Measurements from ENCODE around the gene CDH4. TPM values are rescaled to one million over a fixed set of nuclear protein-coding genes. Genes with fewer than 3 reads are reported as not detected.

CDH4 gene
- total RNA-seq, 1 donor from 2014 or later: under 0.01 TPM

DNA sequence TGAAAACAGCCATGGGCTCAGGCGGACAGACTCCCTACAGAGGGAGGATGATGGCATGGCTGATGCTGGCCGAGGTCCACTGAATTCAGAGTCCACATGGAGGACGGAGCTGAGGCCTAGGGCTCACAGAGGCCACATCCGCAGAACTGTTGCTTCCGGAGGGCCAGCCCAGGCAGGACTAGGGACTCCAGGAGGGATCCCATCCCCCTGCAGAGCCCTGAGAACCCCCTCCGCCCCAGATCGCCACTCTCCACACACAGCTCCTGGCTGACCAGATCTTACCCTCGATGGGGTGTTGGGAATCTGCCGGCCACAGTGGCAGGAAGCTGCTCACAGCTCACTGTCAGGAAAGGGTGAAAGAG lies 414.4 kb downstream of the CDH4 start:
- no peak for DNase-seq (ENCODE audit: low read depth in 2 of 2)

DNA sequence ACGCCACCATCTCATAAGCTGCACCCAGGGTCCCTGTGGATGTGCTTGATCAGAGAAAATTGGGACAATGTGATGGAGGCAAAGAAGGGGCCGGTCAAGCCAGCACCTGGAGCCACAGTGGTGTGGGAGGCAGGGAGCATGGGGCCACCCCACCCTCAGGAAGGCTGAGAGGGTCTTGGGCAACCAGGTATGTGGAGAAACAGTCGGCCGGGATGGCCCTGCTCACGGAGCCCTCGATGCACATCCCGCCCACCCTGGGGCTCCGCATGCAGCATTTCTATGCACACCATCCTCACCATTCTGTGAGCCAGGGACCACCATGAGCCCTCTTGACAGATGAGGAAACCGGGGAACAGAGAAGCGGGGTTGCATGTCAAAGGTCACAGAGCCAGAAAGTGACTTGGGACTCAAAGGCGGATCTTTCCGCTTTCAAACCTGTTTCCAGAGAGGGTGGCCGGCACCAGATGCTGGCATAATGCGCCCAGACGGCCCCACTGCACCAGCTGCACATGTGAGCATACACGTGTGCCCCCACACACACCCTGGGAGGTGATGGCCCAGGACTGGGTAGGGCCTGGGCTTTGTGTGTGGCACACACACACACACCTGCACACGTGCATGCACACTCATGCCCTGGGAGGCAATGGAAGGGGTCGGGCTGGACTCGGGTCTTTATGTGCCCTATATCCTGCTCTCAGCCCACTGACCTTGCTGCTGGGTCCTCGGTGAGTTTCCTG lies 415.2 kb downstream of the CDH4 start:
- no peak for DNase-seq (ENCODE audit: low read depth in 2 of 2)

DNA sequence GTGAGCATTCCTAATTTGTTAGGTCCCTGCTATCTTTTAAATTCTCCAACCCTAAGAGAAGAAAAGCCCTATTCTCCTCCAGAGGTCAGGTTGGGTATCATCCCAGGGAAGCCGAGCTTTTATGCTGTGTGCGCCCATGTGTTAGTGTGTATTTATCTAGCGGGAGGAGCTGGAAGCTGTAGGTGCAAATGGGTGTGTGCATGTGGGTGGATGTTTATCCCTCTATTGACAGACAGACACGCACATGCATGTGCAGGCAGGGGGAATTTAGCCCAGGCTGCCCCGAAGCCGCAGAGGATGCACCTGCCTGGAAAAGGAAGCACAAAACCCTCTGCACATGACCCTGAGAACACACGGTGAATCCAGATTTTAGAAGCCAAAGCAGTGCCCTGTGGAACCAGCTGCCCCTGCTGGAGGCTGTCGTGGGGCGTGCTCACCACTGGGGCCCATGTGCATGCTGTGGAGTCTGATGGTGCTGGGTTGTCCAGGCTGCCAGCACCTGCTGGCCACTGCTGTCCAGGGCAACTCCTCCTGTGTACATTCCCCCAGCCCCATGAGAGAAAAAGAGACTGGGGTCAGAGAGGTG lies 416.1 kb downstream of the CDH4 start:
- no peak for DNase-seq (ENCODE audit: low read depth in 2 of 2)

DNA sequence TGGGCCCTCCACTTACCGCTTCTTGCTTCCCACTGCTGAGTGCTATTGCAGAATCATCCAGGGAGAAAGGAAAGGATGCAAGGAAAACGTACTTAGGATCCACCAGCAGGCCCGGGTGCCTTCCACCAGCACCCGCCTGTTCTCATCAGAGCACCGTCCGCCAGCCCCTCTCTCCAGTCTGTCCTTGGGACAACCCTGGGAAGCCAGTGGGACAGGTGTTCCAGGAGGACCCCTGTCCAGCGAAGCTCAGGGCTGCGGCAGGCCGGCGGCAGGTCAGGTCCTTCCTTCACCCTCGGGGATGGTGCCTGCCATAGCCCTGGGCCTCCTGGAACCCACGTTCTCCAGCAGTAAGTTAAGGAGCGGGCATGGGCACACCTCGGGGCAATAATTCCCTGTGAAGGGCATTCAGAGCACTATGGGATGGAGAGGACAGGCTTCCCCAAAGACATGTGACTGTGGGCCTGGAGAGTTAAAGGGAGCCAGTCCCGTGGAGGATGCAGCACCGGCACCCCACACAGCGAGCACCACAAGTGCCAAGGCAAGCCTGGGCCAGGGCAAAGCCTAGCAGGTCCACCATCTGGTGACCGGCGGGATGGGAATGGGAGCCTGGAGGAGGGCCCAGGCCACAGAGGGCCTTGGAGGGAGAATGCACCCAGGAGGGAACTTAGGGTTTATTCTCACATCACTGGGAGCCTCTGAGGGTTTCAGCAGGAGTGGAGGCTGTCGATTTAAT lies 416.9 kb downstream of the CDH4 start:
- DNase-seq (ENCODE audit: low read depth in 2 of 2): no peak

DNA sequence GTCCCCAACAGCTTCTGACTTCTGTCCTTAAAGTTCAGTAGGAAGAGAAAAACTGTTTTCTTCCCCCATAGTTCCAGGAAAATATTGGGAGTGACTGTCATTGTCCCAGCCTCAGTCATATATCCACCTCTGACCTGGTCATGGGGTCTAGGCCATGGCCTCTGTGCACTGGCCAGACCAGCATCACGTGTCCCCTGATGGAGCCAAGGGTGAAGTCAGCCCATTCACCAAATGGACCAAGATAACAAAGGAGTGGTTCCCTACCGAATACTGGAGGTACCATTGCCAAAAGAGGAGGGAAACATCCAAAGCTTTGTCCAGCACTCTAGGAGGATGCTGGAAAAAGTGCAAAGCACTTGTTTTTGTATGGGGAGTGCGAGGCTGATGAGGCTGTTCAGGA lies 418.2 kb downstream of the CDH4 start:
- DNase-seq (ENCODE audit: low read depth in 2 of 2): no peak

DNA sequence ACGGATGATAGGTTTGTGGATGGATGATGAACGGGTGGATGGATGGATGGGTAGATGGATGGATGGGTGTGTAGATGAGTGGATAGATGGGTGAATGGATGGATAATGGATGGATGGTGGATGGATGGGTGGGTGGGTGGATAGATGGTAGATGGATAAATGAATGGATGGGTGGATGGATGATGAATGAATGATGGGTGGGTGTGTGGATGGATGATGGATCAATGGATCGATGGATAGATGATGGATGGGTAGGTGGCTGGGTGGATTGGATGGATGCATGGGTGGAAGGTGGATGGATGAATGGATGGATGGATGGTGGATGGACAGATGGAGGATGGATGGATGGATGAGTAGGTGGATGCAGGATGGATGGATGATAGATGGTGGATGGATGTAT lies 419.5 kb downstream of the CDH4 start:
- DNase-seq (ENCODE audit: low read depth in 2 of 2): no peak

DNA sequence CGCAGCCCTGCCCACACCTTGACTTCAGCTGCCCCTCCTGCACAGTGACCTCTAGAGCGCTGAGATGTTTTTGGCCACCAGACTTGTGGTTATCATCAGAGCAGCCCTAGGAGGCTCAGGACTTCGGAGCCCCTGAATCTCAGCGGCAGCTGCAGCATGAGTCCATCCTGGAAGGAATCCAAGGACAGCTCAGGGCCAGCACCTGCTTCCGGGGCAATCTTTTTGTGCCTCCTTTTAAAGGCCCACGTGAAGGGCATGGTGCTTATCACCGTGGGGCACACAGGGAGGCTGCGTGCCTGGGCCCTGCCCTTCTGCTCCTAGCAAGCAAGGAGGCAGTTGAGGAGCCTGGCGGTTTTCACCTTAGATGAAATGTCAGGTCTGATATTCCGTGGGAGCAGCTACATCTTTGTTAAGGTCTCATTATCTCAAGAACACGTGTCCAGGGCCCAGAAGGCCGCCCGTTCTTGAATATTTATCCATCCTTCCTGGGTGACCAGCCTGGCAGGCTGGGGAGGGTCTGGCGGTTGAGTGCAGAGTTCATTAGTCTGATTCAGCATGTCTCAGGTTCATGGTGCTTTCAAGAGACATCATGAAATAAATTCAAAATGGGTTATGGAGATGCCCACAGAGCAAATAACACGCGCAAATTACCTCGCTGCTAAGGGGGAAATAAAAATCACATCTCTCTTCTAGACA lies 421.2 kb downstream of the CDH4 start:
- DNase-seq (ENCODE audit: low read depth in 2 of 2): no peak

DNA sequence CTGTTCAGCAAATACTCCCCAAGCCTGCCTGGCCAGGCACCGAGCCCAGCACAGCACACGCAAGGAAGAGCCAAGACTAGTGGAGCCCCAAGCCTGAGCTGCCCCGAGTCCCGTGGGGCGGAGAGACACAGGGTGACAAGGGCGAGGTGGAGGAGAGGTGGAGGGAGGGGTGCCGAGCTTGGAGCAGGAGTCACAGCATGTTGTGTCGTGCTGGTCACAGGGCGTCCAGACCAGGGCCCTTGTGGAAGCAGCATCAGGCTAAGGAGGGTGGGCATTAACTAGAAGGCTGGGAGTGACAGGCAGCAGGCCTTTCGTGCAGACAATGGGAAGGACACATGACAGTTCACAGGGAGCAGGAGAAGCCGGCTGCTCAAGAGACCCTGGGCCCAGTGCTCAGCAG lies 422.1 kb downstream of the CDH4 start:
- no peak for DNase-seq (ENCODE audit: low read depth in 2 of 2)

DNA sequence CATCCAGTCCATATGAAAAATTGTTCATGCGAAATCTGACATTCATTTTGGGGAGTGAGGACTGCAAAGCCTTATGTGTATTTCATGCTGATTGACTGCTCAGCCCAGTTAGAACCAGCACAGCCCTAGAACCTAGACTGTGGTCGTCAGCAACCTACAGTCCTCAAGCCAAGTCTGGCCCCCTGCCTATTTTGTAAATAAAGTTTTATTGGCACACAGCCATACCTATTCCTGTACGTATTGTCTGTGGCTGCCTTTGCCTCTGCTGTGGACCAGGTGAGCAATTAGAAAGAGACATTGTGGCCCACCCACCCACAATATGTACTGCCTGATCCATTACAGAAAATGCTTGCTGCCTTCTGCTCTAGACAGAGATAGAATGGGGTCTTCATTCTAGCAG lies 422.6 kb downstream of the CDH4 start:
- no peak for DNase-seq (ENCODE audit: low read depth in 2 of 2)

DNA sequence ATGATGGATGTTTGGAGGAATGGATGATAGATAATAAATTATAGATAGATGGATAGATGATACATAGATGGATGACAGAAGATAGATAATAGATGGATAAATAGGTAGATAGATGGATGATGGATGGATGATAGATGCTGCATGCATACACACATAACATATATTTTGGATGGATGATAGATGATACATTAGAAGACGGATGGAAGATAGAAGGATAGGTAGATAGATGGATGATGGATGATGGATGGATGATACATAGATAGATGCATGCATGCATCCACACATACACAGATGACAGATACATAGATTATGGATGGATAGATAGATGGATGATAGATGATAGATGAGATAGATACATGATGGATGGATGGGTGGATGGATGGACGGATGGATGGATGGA lies 425.9 kb downstream of the CDH4 start:
- no peak for DNase-seq (ENCODE audit: low read depth in 2 of 2)

DNA sequence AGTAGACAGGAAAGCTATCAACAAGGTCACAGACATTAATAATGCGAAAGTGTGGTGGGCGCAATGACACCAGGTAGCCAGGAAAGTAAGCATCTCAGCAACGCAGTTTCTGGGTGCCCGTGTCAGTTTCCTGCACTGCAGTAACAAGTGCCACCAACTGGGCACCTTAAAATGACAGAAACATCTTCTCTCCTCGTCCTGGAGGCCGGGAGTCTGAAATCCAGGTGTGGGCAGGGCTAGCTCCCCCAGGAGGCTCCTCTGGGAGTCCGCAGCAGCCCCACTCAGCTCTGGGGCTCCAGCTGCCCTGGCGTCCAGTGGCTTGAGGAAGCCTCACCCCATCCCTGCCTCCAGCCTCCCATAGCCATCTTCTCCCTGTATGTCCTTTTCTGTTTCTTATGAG lies 426.4 kb downstream of the CDH4 start:
- DNase-seq (ENCODE audit: low read depth in 2 of 2): no peak

DNA sequence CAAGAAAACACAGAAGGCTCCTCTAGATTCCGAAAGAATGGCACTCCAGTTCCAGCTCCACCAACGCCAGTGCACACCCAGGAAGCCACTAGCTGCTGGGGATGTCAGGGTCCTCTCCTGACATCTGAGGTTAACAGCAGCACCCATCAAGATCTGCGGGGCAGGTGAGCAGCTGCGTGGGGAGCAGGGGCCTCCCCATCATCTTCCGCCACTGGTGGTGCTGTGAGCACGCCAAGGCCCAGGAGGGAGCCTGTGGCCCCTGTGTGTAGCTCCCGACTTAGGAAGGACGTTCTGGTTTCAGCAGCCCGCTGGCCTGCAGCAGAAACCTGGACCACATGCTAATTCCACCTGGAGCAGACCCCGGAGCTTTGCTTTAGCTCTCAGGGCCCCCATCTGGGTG lies 427.4 kb downstream of the CDH4 start:
- DNase-seq (ENCODE audit: low read depth in 2 of 2): no peak

DNA sequence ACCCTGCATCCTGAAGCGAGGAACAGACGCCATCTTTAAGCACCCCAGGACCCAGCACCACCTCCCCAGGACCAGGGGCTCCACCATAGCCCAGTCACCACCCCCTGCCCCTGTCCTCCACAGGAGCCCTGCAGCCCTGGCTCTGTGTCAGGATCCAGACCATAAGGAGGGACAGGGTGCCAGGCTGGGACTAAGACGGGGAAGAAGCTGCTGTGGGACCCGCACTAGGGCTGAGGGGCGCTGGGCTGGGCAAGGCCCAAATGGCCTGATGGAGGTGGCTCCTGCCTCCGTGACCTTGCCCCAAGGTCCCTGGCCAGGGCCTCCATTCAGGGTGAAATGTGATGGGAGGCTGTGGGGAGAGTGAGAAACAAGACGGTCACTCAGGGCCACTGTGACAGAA lies 428.0 kb downstream of the CDH4 start:
- no peak for DNase-seq (ENCODE audit: low read depth in 2 of 2)

DNA sequence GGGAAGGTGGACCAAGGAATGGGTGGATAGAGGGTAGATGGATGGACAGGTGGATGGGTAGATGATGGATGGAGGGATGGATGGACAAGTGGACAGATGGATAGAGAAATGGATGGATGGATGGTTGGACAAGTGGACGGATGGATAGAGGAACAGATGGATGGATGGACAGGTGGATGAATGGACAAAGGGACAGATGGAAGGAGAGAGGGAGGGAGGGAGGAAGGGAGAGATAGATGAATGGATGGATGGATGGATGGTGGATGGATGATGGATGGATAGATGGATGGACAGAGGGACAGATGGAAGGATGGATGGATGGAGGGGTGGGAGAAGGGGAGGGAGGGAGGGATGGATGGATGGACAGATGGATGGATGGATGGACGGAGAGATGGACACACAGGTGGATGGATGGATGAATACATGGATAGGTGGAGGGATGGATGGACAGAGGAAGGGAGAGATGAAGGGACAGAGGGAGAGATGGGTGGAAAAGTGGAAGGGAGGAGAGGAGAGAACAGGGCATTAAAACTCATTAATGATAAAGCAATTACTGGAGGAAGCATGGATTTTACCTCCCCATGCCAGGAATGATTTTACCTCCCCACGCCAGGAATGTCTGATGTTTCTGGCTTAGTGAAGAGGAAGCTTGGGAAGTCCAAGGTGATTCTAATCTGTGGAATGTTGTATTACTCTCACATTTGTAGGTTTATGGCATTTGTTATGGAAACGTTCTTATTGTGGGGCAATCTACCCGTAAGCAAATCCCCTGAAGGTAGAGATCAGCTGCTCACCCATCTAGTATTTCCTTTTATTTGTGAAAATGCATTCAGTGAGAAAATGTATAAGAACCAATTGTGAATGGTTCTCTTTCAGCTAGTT lies 430.3 kb downstream of the CDH4 start:
- no peak for DNase-seq (ENCODE audit: low read depth in 2 of 2)

DNA sequence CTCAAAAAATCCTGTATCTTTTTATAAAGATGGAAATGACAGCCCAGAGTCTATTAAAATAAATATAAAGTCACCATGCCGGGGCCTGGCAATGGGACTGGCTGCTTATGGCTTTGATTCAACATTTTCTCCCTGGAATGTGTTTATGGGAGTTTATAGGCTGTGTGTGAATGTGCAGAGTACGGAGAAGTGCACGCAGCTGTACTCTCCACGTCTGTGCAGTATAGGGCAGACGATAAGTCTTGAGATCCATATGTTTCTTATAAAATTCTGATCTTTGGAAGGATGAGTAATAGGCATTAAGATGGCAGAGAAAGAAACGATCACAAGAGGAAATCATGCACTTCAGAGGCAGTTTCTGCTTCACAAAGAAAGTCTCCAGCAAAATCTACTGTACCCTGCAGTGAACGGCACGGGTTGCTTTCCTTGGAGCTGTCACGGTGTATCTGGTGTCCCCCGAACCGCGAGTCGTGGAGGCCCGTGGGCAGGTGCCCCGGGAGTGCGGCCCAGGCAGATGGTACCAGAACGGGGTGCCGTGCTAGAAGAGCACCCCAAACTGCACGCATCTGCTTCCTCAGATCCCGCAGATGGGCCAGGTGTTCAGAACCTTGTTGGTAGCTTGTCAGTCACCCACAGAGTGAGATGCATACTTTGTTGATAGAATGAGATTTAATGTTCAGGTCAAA lies 431.1 kb downstream of the CDH4 start:
- no peak for DNase-seq (ENCODE audit: low read depth in 2 of 2)

DNA sequence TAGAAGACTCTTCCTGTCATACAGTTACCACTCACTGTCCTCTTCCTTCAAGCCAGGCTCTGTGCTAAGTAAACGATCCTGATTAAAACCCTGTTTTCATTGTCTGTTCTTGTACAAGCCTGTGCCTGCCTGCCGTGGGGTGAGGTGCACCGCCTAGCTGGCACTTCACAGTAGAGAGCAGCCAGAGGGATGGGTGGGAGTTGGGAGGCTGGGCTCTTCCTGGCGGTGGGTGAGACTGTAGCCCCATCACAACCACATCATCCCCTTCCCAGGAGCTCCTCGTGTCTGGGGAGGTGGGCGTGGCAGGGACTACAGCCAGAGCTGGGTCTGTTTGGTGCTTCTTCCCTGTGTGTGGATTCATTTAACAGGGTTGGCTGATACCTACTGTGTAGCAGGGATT lies 431.7 kb downstream of the CDH4 start:
- no peak for DNase-seq (ENCODE audit: low read depth in 2 of 2)

DNA sequence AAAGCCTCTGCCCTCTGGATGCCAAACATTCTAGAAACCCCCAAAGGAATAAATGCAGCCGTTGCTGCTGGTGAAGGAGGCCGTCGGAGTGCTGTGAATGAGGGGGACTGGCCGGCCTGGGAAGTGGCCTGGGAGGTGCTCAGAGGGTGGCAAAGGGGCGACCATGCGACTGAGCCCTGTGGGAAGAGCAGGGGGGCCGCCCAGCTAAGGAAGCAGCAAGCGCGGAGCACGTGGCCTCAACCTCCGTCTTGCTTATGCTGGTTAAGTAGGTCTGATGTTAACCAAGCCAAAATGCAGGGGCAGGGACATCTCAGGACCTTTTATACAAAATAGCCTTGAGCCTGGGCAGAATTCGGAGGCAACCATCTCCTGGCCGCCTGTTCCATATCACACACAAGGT lies 432.1 kb downstream of the CDH4 start:
- DNase-seq (ENCODE audit: low read depth in 2 of 2): no peak

DNA sequence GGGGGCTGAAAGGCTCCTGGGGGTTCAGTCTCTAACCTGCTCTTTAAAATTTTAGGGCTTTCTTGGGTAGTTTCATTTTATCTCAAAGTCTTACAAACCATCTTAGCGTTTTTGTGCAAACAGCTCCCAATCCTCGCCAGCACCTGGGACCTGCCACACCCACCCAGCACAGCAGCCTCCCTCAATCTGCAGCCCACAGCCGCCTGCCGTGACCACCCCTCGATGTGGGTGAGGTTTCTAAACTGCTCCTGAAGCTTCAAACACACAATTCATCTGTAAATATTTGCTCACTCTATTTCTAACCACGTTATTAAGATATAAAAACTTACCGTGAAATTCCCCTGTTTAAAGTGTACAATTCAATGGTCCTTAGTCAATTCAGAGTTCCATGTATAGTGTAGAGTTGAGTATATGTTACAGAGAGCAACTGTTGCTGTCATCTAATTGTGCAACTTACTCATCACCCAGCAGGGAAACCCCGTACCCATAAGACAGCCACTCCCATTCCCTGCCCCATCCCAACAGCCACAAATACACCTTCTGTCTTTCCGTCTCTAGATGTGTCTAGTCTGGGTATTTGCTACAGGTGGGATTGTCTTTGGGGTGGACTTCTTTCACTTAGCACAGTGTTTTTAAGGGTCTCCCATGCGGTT lies 432.6 kb downstream of the CDH4 start:
- no peak for DNase-seq (ENCODE audit: low read depth in 2 of 2)

DNA sequence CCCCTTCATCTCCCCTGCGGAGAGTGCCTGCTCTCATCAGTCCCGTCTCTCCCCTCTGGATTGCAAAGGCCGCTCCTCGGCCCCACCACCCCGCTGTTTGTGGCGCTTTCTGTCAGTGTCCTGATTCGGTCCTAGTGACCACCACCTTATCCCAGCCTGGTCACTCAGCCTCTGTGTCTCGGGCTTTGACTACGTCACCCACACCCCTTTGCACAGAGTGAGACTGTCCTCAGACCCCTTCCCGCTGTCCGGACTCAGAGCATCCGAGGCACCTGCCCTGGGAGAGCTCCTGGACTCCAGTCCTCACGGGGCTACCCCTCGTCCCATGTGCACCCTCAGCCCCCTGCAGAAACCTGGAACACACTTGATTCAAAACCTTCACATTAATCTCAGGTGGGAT lies 433.4 kb downstream of the CDH4 start:
- no peak for DNase-seq (ENCODE audit: low read depth in 2 of 2)
